RWPE1 (cell line): ENCODE measurements around the gene NAA50.

Experiments
- CTCF ChIA-PET: fragments of 350-600 bp; sonication (Branson Sonifier 250); formaldehyde crosslinking; extraction: SDS; loops from one replicate; lab custom pipeline; 2021; lab: Yijun Ruan, JAX
- POLR2A ChIA-PET: fragments of 400-600 bp; formaldehyde crosslinking; extraction: SDS; loops from one replicate; lab custom pipeline; 2020; ENCODE audit warnings: antibody characterized with exemption; ENCODE audit not compliant: low non-redundant PET; lab: Yijun Ruan, JAX
- DNase-seq: peaks from one replicate; pipeline ENCODE4 v3.0.0; 2012; ENCODE audit warnings: low spot score
- H3K27ac ChIP-seq: fragments of 450-650 bp; 2 replicates; pipeline ENCODE4 v1.5.1; 2017
- CTCF ChIP-seq: fragments of 450-650 bp; conservative IDR thresholded peaks from 2 replicates; pipeline ENCODE4 v1.5.1; 2017; ENCODE audit warnings: low read depth, mild to moderate bottlenecking

The NAA50 gene

GRCh38 chr3:113736548-113737089, 9.4 kb downstream of the NAA50 start:
- CTCF ChIA-PET: interaction anchor here (0.6 to 3.1 kb wide), 10 partner anchors 9 to 481 kb away, joined by 3 to 20 read pairs (median 3); partner anchors contain the start of genes ATP6V1A and NAA50
- DNase-seq: peak; percentile 30
- no peak overlapping the region for H3K27ac ChIP-seq
- POLR2A ChIA-PET: interaction anchor here (0.6 kb wide), 1 partner anchor 39 kb away, joined by 3 read pairs; no protein-coding TSS in a partner anchor
- peak; percentile 63 for TF ChIP-seq CTCF

- ChIA-PET POLR2A (no interaction called here), CTCF (no interaction called here)
- no peak overlapping the region for H3K27ac ChIP-seq
- DNase-seq: no peak
- TF ChIP-seq CTCF: no peak
These were observed 14.4 kb downstream of the NAA50 start for GRCh38 chr3:113731694-113732093.

GRCh38 chr3:113730550-113730949, 15.5 kb downstream of the NAA50 start:
- ChIA-PET CTCF (no interaction called here), POLR2A (no interaction called here)
- TF ChIP-seq CTCF: no peak
- no peak for DNase-seq
- H3K27ac ChIP-seq: no peak overlapping the region

GRCh38 chr3:113728661-113729060, 17.4 kb downstream of the NAA50 start:
- no peak overlapping the region for H3K27ac ChIP-seq
- DNase-seq: no peak
- ChIA-PET POLR2A (no interaction called here), CTCF (interaction anchor here (0.6 to 0.7 kb wide), 2 partner anchors 29 to 450 kb away, joined by 4 to 5 read pairs; no protein-coding TSS in a partner anchor)
- TF ChIP-seq CTCF: no peak

- TF ChIP-seq CTCF: no peak
- no peak for DNase-seq
- ChIA-PET POLR2A (interaction anchor here (0.6 kb wide), 1 partner anchor 24 kb away, joined by 3 read pairs; no protein-coding TSS in a partner anchor), CTCF (no interaction called here)
- no peak overlapping the region for H3K27ac ChIP-seq
These were observed 24.4 kb downstream of the NAA50 start for GRCh38 chr3:113721636-113722035.

- H3K27ac ChIP-seq: no peak overlapping the region
- ChIA-PET POLR2A (no interaction called here), CTCF (interaction anchor here (0.6 to 0.8 kb wide), 2 partner anchors 17 to 42 kb away, joined by 3 to 5 read pairs; no protein-coding TSS in a partner anchor)
- no peak for DNase-seq
- no peak for TF ChIP-seq CTCF
These were observed 26.3 kb downstream of the NAA50 start for GRCh38 chr3:113719758-113720157.
